Psoas muscle (tissue), 8 donors: ENCODE data around the gene DNAJC28. TPM values are rescaled to one million over a fixed set of nuclear protein-coding genes. Genes with fewer than 3 reads are reported as not detected.

ENCODE experiments used
- ATAC-seq, 4 donors: fragments of 200-7000 bp; cut with Tn5 transposase; one replicate each; pipeline ENCODE4 v1.9.1; 2020; ENCODE audit warnings: moderate library complexity in 3 of 4, mild to moderate bottlenecking in 2 of 4
- DNase-seq, 2 donors: peaks; one replicate each; pipeline ENCODE4 v3.0.0-alpha.2; 2020
- H3K27ac ChIP-seq: fragments of 200-600 bp; one replicate; pipeline ENCODE4 v1.8.0; 2022
- H3K27me3 ChIP-seq, 3 donors: fragments of 200-600 bp in 1 of 3; one replicate each; pipeline versions ENCODE4 v1.6.1 to v1.8.0; 2013 to 2022; ENCODE audit warnings: low read length in 2 of 3, mild to moderate bottlenecking in 2 of 3, moderate library complexity in 1 of 3; ENCODE audit not compliant: insufficient read depth in 3 of 3
- H3K36me3 ChIP-seq, 2 donors: fragments of 200-600 bp in 1 of 2; one replicate each; pipeline versions ENCODE4 v1.6.1 to v1.8.0; 2013 to 2022; ENCODE audit warnings: low read depth in 1 of 2, mild to moderate bottlenecking in 1 of 2, moderate library complexity in 1 of 2; ENCODE audit not compliant: insufficient read depth in 1 of 2
- H3K4me1 ChIP-seq: fragments of 200-600 bp; one replicate; pipeline ENCODE4 v1.8.0; 2022
- H3K4me3 ChIP-seq: fragments of 200-600 bp; one replicate; pipeline ENCODE4 v1.8.0; 2022; ENCODE audit warnings: mild to moderate bottlenecking
- H3K9me3 ChIP-seq: fragments of 200-600 bp; one replicate; pipeline ENCODE4 v1.8.0; 2022
- WGBS, 3 donors: extraction: QIAGEN DNeasy Blood & Tissue Kit; methylation state at CpG; one replicate each; pipeline versions ENCODE4 v1.1.6 to v1.1.7; 2013; 5-methylcytosine and 5-hydroxymethylcytosine counted together
- intact Hi-C, 2 donors: fragments of 100-400 bp; cut with DNase I; formaldehyde crosslinking; loops; one replicate each; pipeline versions ENCODE4 v1.11.0 to v1.14.2; 2022
- polyA plus RNA-seq, 3 donors: library from polyadenylated mRNA; stranded (reverse); fragments of 200-250 nt; gene quantifications; one replicate each; pipeline ENCODE4 v1.2.3, GENCODE V29; 2013
- total RNA-seq, 4 donors: library from RNA; stranded (reverse); fragmentation: NEBNext Ultra II Directional in 2 of 4; extraction: Animal tissue kit (Norgen Biotek cat#: 25700) in 2 of 4; gene quantifications; one replicate each; pipeline versions ENCODE4 v1.2.1 to v1.2.4, GENCODE V29; 2021 to 2023
- TF ChIP-seq, protein P1 (sequence below): fragments of 200-600 bp; IDR thresholded peaks from one replicate; pipeline ENCODE4 v1.8.0; 2022; ENCODE audit warnings: antibody characterized with exemption
- donor health status: healthy with polysubstance abuse.
- donor health status: DM: no; HTN: no; CAD: no; lungs with moderate emphysema.
- donor health status: Bipolar disorder and iron deficiency.
- donor health status: healthy.
- donor health status: DM: yes; HTN: yes; CAD: no.
- donor health status: DM: no; HTN: no; CAD: no.
- donor health status: DM: no; HTN: no; CAD: no.
- donor health status: DM: yes; HTN: yes; CAD: no.

Gene DNAJC28
- total and polyA plus RNA-seq, 7 donors: 2.9 to 7.6 (median 3.2) TPM

GRCh38 chr21:33505833-33506232 lies 14.3 kb upstream of the DNAJC28 start:
- no peaks in the 10 kb centered on the region for H3K27me3 ChIP-seq
- H3K4me1 ChIP-seq: no peaks in the 10 kb centered on the region
- TF ChIP-seq, protein P1, sequence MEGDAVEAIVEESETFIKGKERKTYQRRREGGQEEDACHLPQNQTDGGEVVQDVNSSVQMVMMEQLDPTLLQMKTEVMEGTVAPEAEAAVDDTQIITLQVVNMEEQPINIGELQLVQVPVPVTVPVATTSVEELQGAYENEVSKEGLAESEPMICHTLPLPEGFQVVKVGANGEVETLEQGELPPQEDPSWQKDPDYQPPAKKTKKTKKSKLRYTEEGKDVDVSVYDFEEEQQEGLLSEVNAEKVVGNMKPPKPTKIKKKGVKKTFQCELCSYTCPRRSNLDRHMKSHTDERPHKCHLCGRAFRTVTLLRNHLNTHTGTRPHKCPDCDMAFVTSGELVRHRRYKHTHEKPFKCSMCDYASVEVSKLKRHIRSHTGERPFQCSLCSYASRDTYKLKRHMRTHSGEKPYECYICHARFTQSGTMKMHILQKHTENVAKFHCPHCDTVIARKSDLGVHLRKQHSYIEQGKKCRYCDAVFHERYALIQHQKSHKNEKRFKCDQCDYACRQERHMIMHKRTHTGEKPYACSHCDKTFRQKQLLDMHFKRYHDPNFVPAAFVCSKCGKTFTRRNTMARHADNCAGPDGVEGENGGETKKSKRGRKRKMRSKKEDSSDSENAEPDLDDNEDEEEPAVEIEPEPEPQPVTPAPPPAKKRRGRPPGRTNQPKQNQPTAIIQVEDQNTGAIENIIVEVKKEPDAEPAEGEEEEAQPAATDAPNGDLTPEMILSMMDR: no peak
- no peak for ATAC-seq
- intact Hi-C loops: no loop called here
- no peak overlapping the region for H3K27ac ChIP-seq
- H3K36me3 ChIP-seq: peaks cover 4 to 73% of the 10 kb centered on the region in 2 donors
- WGBS, 3 donors: 97 to 98% (median 97%) methylated on average over 8 of the region's 8 CpGs
- H3K4me3 ChIP-seq: no peak overlapping the region
- no peaks in the 10 kb centered on the region for H3K9me3 ChIP-seq
- no peak for DNase-seq

GRCh38 chr21:33496345-33496744 lies 4.8 kb upstream of the DNAJC28 start:
- H3K27me3 ChIP-seq: no peaks in the 10 kb centered on the region
- intact Hi-C loops: no loop called here
- WGBS, 3 donors: 50 to 61% (median 50%) methylated on average over 7 of the region's 7 CpGs
- H3K4me3 ChIP-seq: no peak overlapping the region
- no peak for DNase-seq
- no peak overlapping the region for H3K27ac ChIP-seq
- no peak for ATAC-seq
- TF ChIP-seq, protein P1: no peak
- no peaks in the 10 kb centered on the region for H3K4me1 ChIP-seq
- no peaks in the 10 kb centered on the region for H3K9me3 ChIP-seq
- H3K36me3 ChIP-seq: no peaks in the 10 kb centered on the region

- DNase-seq (no peak), ATAC-seq (no peak)
- WGBS, 3 donors: 36 to 44% (median 40%) methylated on average over 4 of the region's 4 CpGs
Measured at GRCh38 chr21:33495743-33496142, 4.2 kb upstream of the DNAJC28 start.

GRCh38 chr21:33493756-33494155 lies 2.2 kb upstream of the DNAJC28 start:
- DNase-seq (no peak), ATAC-seq (no peak)
- Histone ChIP-seq H3K4me1 (no peaks in the 10 kb centered on the region), H3K27ac (no peak overlapping the region), H3K36me3 (peaks cover 0 to 7% of the 10 kb centered on the region in 2 donors), H3K9me3 (no peaks in the 10 kb centered on the region), H3K4me3 (no peak overlapping the region), H3K27me3 (no peaks in the 10 kb centered on the region)
- intact Hi-C loops: no loop called here
- TF ChIP-seq, protein P1: no peak
- 83 to 89% (median 88%) methylated on average over 3 of the region's 3 CpGs for WGBS, 3 donors

More at GRCh38 chr21:33495743-33496142, 4.2 kb upstream of the DNAJC28 start:
- Histone ChIP-seq H3K36me3 (no peaks in the 10 kb centered on the region), H3K27ac (no peak overlapping the region), H3K4me3 (no peak overlapping the region), H3K9me3 (no peaks in the 10 kb centered on the region), H3K4me1 (no peaks in the 10 kb centered on the region), H3K27me3 (no peaks in the 10 kb centered on the region)
- intact Hi-C loops: no loop called here
- TF ChIP-seq, protein P1: no peak

DNA sequence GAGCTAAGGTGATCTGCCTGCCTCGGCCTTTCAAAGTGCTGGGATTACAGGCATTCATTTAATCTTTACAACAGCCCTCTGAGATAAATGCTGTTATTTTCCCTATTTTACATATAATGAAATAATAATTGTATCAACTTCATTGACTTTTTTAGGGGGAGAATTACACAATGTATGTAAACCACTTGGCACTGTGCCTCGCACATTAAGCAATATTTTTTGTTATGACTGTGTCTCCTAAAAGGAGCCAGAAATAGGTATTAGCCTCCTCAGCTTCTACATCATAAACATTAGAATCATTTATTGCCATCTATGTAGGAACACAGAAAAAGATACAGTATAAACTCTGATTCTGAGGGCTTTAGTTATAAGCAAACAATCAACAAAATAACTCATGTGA lies 1.1 kb upstream of the DNAJC28 start:
- H3K9me3 ChIP-seq: no peaks in the 10 kb centered on the region
- no peak overlapping the region for H3K4me3 ChIP-seq
- no peak for ATAC-seq
- no peaks in the 10 kb centered on the region for H3K27me3 ChIP-seq
- no peak overlapping the region for H3K27ac ChIP-seq
- no peaks in the 10 kb centered on the region for H3K4me1 ChIP-seq
- peaks cover 0 to 15% of the 10 kb centered on the region in 2 donors for H3K36me3 ChIP-seq
- WGBS, 3 donors: 62 to 72% (median 65%) methylated on average over 2 of the region's 2 CpGs
- intact Hi-C loops: no loop called here
- no peak for DNase-seq
- TF ChIP-seq, protein P1: no peak
